ENCODE results near the gene LRRC14B. TPM values are rescaled to one million over a fixed set of nuclear protein-coding genes. Genes with fewer than 3 reads are reported as not detected.

LRRC14B gene
- total RNA-seq, 2 donors from 2014 or later, result not detected

- H3K4me1 Mint-ChIP-seq, result peaks cover 7% of the 10 kb centered on the region
- no peak overlapping the region for H3K9ac ChIP-seq (ENCODE audit: extremely low read depth, low read length, poor library complexity, severe bottlenecking)
- H3K36me3 Mint-ChIP-seq (ENCODE audit: low read depth), result no peaks in the 10 kb centered on the region
- WGBS, 2 experiments (ENCODE audit: insufficient coverage in 1 of 2, insufficient read length in 1 of 2), result 50 to 62% methylated on average over 20 to 37 of the region's 37 CpGs
- DNase-seq, result peak; percentile 98
- H3K27ac Mint-ChIP-seq, result peak overlapping the region; percentile 21
- no peaks in the 10 kb centered on the region for H3K36me3 ChIP-seq (ENCODE audit: control insufficient read depth, insufficient read depth, low read length)
- peaks cover 4% of the 10 kb centered on the region for H3K27me3 Mint-ChIP-seq (ENCODE audit: insufficient read depth)
- no peaks in the 10 kb centered on the region for H3K9me3 ChIP-seq (ENCODE audit: control insufficient read depth, low read length)
- no peaks in the 10 kb centered on the region for H3K27me3 ChIP-seq (ENCODE audit: control insufficient read depth, insufficient read depth, low read length, poor library complexity, severe bottlenecking)
- peak; percentile 91 for TF ChIP-seq CTCF (conservative IDR thresholded peaks at IDR 0.05)
- no peak overlapping the region for H3K27ac ChIP-seq (ENCODE audit: low read depth, low read length)
- H3K4me1 ChIP-seq (ENCODE audit: control insufficient read depth, insufficient read depth, low read length), result no peaks in the 10 kb centered on the region
- no peak overlapping the region for H3K4me3 Mint-ChIP-seq
- H3K4me3 ChIP-seq (ENCODE audit: low read length), result no peak overlapping the region
- no peaks in the 10 kb centered on the region for H3K9me3 Mint-ChIP-seq
These were observed 2.5 kb upstream of the LRRC14B start for GRCh38 chr5:188488-189481.

- H3K4me3 Mint-ChIP-seq, result no peak overlapping the region
- no peak overlapping the region for H3K27ac Mint-ChIP-seq
- 98% methylated on average over 9 of the region's 10 CpGs; no CpG with 5 or more reads in 1 of the 2 experiments for WGBS, 2 experiments (ENCODE audit: insufficient coverage in 1 of 2, insufficient read length in 1 of 2)
These were observed 1.8 kb upstream of the LRRC14B start for GRCh38 chr5:189486-189885.

GRCh38 chr5:189976-190365, 1.3 kb upstream of the LRRC14B start:
- H3K4me1 ChIP-seq (ENCODE audit: control insufficient read depth, insufficient read depth, low read length), result no peaks in the 10 kb centered on the region
- WGBS, 2 experiments (ENCODE audit: insufficient coverage in 1 of 2, insufficient read length in 1 of 2), result 86 to 89% methylated on average over 5 to 11 of the region's 11 CpGs
- Mint-ChIP-seq H3K36me3 (ENCODE audit: low read depth) (no peaks in the 10 kb centered on the region), H3K27ac (no peak overlapping the region), H3K27me3 (ENCODE audit: insufficient read depth) (peaks cover 4% of the 10 kb centered on the region), H3K4me1 (peaks cover 7% of the 10 kb centered on the region), H3K4me3 (no peak overlapping the region), H3K9me3 (no peaks in the 10 kb centered on the region)
- no peak overlapping the region for H3K9ac ChIP-seq (ENCODE audit: extremely low read depth, low read length, poor library complexity, severe bottlenecking)
- no peaks in the 10 kb centered on the region for H3K9me3 ChIP-seq (ENCODE audit: control insufficient read depth, low read length)
- no peaks in the 10 kb centered on the region for H3K27me3 ChIP-seq (ENCODE audit: control insufficient read depth, insufficient read depth, low read length, poor library complexity, severe bottlenecking)
- no peak overlapping the region for H3K27ac ChIP-seq (ENCODE audit: low read depth, low read length)
- H3K4me3 ChIP-seq (ENCODE audit: low read length), result no peak overlapping the region
- no peaks in the 10 kb centered on the region for H3K36me3 ChIP-seq (ENCODE audit: control insufficient read depth, insufficient read depth, low read length)
- no peak for TF ChIP-seq CTCF (conservative IDR thresholded peaks at IDR 0.05)
- no peak for DNase-seq

More at GRCh38 chr5:189486-189885, 1.8 kb upstream of the LRRC14B start:
- H3K9me3 Mint-ChIP-seq, result no peaks in the 10 kb centered on the region
- Histone ChIP-seq H3K27me3 (ENCODE audit: control insufficient read depth, insufficient read depth, low read length, poor library complexity, severe bottlenecking) (no peaks in the 10 kb centered on the region), H3K9me3 (ENCODE audit: control insufficient read depth, low read length) (no peaks in the 10 kb centered on the region), H3K27ac (ENCODE audit: low read depth, low read length) (no peak overlapping the region), H3K36me3 (ENCODE audit: control insufficient read depth, insufficient read depth, low read length) (no peaks in the 10 kb centered on the region), H3K9ac (ENCODE audit: extremely low read depth, low read length, poor library complexity, severe bottlenecking) (no peak overlapping the region), H3K4me3 (ENCODE audit: low read length) (no peak overlapping the region), H3K4me1 (ENCODE audit: control insufficient read depth, insufficient read depth, low read length) (no peaks in the 10 kb centered on the region)
- no peak for DNase-seq
- peaks cover 4% of the 10 kb centered on the region for H3K27me3 Mint-ChIP-seq (ENCODE audit: insufficient read depth)
- no peaks in the 10 kb centered on the region for H3K36me3 Mint-ChIP-seq (ENCODE audit: low read depth)
- TF ChIP-seq CTCF (conservative IDR thresholded peaks at IDR 0.05), result no peak
- peaks cover 7% of the 10 kb centered on the region for H3K4me1 Mint-ChIP-seq
